ENCODE data around the gene OR4D1.

Gene OR4D1

DNA sequence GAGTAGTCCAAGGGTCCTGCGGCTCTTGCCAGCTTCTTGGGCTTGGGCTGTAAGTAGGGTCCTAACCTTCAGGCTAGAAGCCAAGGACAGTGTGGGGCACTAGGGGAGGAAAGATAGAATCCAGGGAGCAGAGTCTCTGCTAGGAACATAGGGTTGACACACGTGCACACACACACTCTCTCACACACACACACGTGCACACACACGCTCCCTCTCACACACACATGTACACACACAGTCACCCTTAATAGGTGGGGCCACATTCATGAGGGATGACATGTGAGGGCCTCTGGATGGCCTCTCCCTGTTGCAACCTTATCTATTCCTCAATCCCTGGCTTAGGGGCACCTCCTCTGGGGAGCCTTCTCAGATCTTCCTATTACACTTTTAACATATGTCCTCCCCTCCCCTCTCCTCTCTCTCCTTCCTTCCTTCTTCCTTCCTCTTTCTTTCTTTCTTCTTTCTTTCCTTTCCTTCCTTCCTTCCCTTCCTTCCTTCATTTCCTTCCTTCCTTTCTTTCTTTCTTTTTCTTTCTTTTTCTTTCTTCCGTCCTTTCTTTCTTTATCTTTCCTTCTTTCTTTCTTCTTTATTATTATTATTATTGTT is 47.4 kb downstream of the OR4D1 start:
- H3K4me1 Mint-ChIP-seq (ENCODE audit: low read depth) = peaks cover 1% of the 10 kb centered on the region
- H3K27ac Mint-ChIP-seq = no peak overlapping the region
- DNase-seq = no peak
- peaks cover 6% of the 10 kb centered on the region for H3K27me3 Mint-ChIP-seq
- no peak overlapping the region for H3K4me3 Mint-ChIP-seq
- H3K9me3 Mint-ChIP-seq = no peaks in the 10 kb centered on the region
- no peaks in the 10 kb centered on the region for H3K36me3 Mint-ChIP-seq (ENCODE audit: low read depth)

DNA sequence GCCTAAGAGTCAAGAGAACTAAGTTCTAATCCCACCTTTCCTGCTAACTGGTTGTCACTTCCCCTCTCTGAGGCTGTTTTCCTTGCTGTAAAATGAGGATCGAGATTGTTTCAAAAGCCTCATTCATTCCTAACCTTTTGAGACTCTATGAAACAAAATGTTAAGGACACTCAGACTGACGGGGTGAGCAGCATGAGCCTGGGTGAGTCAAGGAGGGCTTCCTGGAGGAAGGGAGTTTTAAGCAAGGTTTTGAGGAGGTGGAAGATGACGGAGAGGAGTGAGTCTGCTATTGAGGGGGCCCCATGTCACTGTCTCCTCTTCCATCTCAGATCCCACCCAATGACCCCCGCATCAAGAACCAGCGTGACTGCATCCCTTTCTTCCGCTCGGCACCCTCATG is 48.4 kb downstream of the OR4D1 start:
- H3K9me3 Mint-ChIP-seq = no peaks in the 10 kb centered on the region
- no peak overlapping the region for H3K27ac Mint-ChIP-seq
- peaks cover 6% of the 10 kb centered on the region for H3K27me3 Mint-ChIP-seq
- no peak overlapping the region for H3K4me3 Mint-ChIP-seq
- H3K36me3 Mint-ChIP-seq (ENCODE audit: low read depth) = no peaks in the 10 kb centered on the region
- peaks cover 1% of the 10 kb centered on the region for H3K4me1 Mint-ChIP-seq (ENCODE audit: low read depth)
- DNase-seq = no peak

DNA sequence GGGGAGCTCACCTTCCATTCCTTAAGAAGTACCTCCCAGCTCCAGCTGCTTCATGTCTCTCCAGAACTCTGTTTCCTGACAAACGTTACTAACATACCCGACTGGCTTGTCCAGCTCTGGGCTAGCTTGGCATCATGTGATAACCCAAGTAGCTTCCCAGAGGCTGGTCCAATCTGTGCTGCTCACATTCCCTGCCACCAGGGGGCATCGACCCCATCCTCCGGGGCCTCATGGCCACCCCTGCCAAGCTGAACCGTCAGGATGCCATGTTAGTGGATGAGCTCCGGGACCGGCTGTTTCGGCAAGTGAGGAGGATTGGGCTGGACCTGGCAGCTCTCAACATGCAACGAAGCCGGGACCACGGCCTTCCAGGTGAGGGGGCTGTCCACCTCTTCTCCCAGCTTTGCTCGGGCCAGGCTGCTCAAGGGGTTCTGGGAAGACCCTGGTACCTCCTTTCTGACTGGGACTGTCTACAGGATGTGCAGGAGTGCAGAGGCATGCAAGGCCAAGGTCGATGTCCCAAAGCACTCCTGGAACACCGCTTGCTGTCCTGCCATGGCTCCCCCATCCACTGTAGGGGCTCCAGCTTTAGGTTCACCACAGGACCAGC is 51.9 kb downstream of the OR4D1 start:
- peak; percentile 74 for DNase-seq
- Mint-ChIP-seq H3K36me3 (ENCODE audit: low read depth) (peaks cover under 1% of the 10 kb centered on the region), H3K4me3 (no peak overlapping the region), H3K4me1 (ENCODE audit: low read depth) (peaks cover 1% of the 10 kb centered on the region), H3K27ac (no peak overlapping the region), H3K27me3 (peaks cover 6% of the 10 kb centered on the region), H3K9me3 (no peaks in the 10 kb centered on the region)

DNA sequence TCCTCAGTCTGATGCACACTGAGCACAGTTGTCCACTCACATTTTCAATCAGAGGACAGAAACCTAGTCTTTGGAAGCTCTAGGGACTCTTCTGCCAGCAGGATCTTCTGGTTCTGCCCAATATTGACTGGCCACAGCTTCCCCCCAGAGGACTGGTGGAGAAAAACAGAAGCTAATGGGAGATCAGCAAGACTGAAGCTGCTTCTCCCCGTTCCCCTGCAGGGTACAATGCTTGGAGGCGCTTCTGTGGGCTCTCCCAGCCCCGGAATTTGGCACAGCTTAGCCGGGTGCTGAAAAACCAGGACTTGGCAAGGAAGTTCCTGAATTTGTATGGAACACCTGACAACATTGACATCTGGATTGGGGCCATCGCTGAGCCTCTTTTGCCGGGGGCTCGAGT is 54.7 kb downstream of the OR4D1 start:
- DNase-seq = no peak
- Mint-ChIP-seq H3K4me3 (no peak overlapping the region), H3K27me3 (peaks cover 6% of the 10 kb centered on the region), H3K9me3 (no peaks in the 10 kb centered on the region), H3K4me1 (ENCODE audit: low read depth) (peaks cover 1% of the 10 kb centered on the region), H3K27ac (no peak overlapping the region), H3K36me3 (ENCODE audit: low read depth) (peaks cover 15% of the 10 kb centered on the region)

DNA sequence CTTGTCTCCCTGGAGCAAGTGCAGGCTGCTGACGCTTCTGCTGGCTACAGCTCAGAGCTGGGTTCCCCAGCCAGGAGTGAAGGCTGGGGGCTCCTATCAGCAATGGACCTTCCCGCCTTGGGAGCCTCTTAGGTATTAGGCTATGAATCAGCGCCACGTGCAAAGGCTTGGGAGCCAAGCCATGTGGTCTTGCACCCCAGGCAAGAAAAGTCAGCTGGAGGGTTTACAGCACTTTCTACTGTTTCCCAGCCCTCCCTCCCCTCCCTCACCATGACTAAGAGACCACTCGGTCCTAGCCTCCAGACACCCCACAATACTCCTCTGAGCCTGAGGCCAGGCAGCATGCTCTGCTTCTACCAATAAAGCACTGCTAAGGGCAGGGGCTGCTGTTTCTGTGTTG is 56.6 kb downstream of the OR4D1 start:
- Mint-ChIP-seq H3K4me1 (ENCODE audit: low read depth) (no peaks in the 10 kb centered on the region), H3K27ac (no peak overlapping the region), H3K36me3 (ENCODE audit: low read depth) (peaks cover 32% of the 10 kb centered on the region)

DNA sequence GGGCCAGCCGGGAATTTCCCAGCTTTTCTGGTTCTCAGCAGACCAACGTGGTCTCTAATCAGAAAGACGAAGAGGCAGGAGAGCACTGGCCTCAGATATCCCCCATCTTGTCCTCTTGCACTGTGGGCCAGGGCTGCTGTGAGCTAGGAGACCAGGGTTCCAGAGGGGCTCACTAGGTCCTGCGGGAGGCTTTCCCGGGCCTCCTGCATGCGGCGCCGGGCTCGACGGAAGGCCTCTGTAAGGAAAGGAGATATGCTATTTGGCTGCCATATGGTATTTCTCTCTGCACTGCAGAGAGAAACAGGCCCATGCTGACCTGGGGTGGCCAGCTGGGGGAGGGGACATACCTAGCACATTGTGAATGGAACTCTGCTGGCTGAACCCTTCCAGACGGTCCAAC is 57.8 kb downstream of the OR4D1 start:
- Mint-ChIP-seq H3K36me3 (ENCODE audit: low read depth) (peaks cover 43% of the 10 kb centered on the region), H3K4me3 (no peak overlapping the region), H3K27ac (no peak overlapping the region), H3K27me3 (no peaks in the 10 kb centered on the region), H3K4me1 (ENCODE audit: low read depth) (no peaks in the 10 kb centered on the region), H3K9me3 (no peaks in the 10 kb centered on the region)
- DNase-seq = no peak

More for the DNA sequence above, 56.6 kb downstream of the OR4D1 start:
- DNase-seq = no peak
- no peak overlapping the region for H3K4me3 Mint-ChIP-seq
- H3K9me3 Mint-ChIP-seq = no peaks in the 10 kb centered on the region
- no peaks in the 10 kb centered on the region for H3K27me3 Mint-ChIP-seq

DNA sequence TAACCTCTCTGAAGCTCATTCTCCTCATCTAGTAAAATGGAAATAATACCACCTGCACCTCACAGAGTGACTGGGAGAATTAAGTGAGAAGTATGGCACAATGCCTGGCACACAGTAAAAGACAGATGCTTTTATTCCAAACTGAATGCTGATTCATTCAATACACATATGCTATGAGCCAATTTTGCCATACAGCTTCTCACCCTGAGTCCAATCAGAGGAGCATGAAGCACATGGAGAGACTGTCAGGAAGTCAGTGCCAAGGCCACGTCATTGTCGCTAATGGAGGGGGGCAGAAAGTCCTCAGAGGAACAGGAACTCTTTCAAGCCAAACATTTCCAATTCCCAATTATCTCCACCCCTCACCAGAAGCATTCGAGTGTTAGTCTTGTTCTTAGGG is 59.3 kb downstream of the OR4D1 start:
- H3K4me3 Mint-ChIP-seq = no peak overlapping the region
- H3K9me3 Mint-ChIP-seq = no peaks in the 10 kb centered on the region
- peaks cover 54% of the 10 kb centered on the region for H3K36me3 Mint-ChIP-seq (ENCODE audit: low read depth)
- no peaks in the 10 kb centered on the region for H3K4me1 Mint-ChIP-seq (ENCODE audit: low read depth)
- DNase-seq = no peak
- no peaks in the 10 kb centered on the region for H3K27me3 Mint-ChIP-seq
- H3K27ac Mint-ChIP-seq = no peak overlapping the region

DNA sequence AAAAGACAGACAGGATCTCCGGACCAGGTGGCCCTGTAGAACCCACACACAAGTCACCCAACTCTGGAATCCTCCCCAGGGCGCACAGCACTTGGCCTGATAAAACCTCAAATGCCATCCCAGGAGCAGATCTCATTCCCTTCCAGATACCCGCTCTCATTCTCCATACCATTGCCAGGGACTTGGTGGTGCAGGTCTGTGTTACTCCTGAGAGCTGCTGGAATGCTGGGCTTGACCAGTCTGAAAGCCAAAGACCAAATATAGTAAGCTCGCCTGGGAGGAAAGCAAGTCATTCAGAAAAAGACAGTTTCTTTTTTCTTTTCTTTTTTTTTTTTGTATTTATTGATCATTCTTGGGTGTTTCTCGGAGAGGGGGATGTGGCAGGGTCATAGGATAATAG is 60.2 kb downstream of the OR4D1 start:
- no peaks in the 10 kb centered on the region for H3K27me3 Mint-ChIP-seq
- DNase-seq = no peak
- no peaks in the 10 kb centered on the region for H3K9me3 Mint-ChIP-seq
- H3K27ac Mint-ChIP-seq = no peak overlapping the region
- no peak overlapping the region for H3K4me3 Mint-ChIP-seq
- H3K36me3 Mint-ChIP-seq (ENCODE audit: low read depth) = peaks cover 62% of the 10 kb centered on the region
- H3K4me1 Mint-ChIP-seq (ENCODE audit: low read depth) = no peaks in the 10 kb centered on the region
